SK-N-SH treated with all-trans-retinoic acid at 6 μM for 48 hours (cell line): Measurements from ENCODE around the gene PDE4B.

ENCODE experiments used
- ATAC-seq: fragments of 200-7000 bp; cut with Tn5 transposase; 3 replicates; pipeline ENCODE4 v1.9.1; 2020; ENCODE audit warnings: mild to moderate bottlenecking, moderate library complexity
- ARNTL ChIP-seq: fragments of 450-650 bp; formaldehyde crosslinking; IDR thresholded peaks from 2 replicates; pipeline ENCODE4 v1.5.0; 2020; ENCODE audit warnings: low read depth, mild to moderate bottlenecking, moderate library complexity, borderline replicate concordance
- BACH2 ChIP-seq: fragments of 250-450 bp; sonication (Bioruptor Pico); IDR thresholded peaks from 2 replicates; pipeline ENCODE4 v1.9.0; 2021; ENCODE audit warnings: mild to moderate bottlenecking, borderline replicate concordance
- CSDC2 ChIP-seq: fragments of 250-450 bp; sonication (Bioruptor Pico); IDR thresholded peaks from 2 replicates; pipeline ENCODE4 v1.5.0; 2020; ENCODE audit warnings: mild to moderate bottlenecking, moderate library complexity
- ESRRG ChIP-seq: fragments of 250-450 bp; sonication (Bioruptor Pico); IDR thresholded peaks from 2 replicates; pipeline ENCODE4 v1.6.1; 2021; ENCODE audit warnings: mild to moderate bottlenecking
- GLIS3 ChIP-seq: fragments of 250-450 bp; sonication (Bioruptor Pico); IDR thresholded peaks from 2 replicates; pipeline ENCODE4 v1.5.0; 2020; ENCODE audit warnings: mild to moderate bottlenecking, moderate library complexity
- ISL1 ChIP-seq: fragments of 250-450 bp; sonication (Bioruptor Pico); IDR thresholded peaks from 2 replicates; pipeline ENCODE4 v2.1.2; 2022; ENCODE audit warnings: mild to moderate bottlenecking, moderate library complexity
- OSR1 ChIP-seq: fragments of 250-450 bp; sonication (Bioruptor Pico); IDR thresholded peaks from 2 replicates; pipeline ENCODE4 v1.8.0; 2022; ENCODE audit warnings: moderate library complexity, mild to moderate bottlenecking, inconsistent platforms
- PPARA ChIP-seq: fragments of 250-450 bp; sonication (Bioruptor Pico); IDR thresholded peaks from 2 replicates; pipeline ENCODE4 v1.5.0; 2020; ENCODE audit warnings: mild to moderate bottlenecking, borderline replicate concordance
- RARB ChIP-seq: fragments of 250-450 bp; sonication (Bioruptor Pico); IDR thresholded peaks from 2 replicates; pipeline ENCODE4 v1.8.0; 2021; ENCODE audit warnings: mild to moderate bottlenecking, moderate library complexity
- SNAI2 ChIP-seq: fragments of 250-450 bp; sonication (Bioruptor Pico); IDR thresholded peaks from 2 replicates; pipeline ENCODE4 v1.5.0; 2020; ENCODE audit warnings: mild to moderate bottlenecking, moderate library complexity
- TCF4 ChIP-seq: fragments of 250-450 bp; sonication (Bioruptor Pico); IDR thresholded peaks from 2 replicates; pipeline ENCODE4 v1.8.0; 2021; ENCODE audit warnings: mild to moderate bottlenecking, moderate library complexity, borderline replicate concordance
- ZFP3 ChIP-seq: fragments of 250-450 bp; sonication (Bioruptor Pico); IDR thresholded peaks from 2 replicates; pipeline ENCODE4 v1.5.0; 2020; ENCODE audit warnings: mild to moderate bottlenecking, moderate library complexity
- ZFP30 ChIP-seq: fragments of 450-650 bp; formaldehyde crosslinking; IDR thresholded peaks from 2 replicates; pipeline ENCODE4 v1.5.0; 2022; ENCODE audit warnings: mild to moderate bottlenecking, moderate library complexity
- ZNF565 ChIP-seq: fragments of 450-650 bp; formaldehyde crosslinking; conservative IDR thresholded peaks from 2 replicates; pipeline ENCODE4 v1.5.0; 2020; ENCODE audit warnings: low read depth, mild to moderate bottlenecking, moderate library complexity
- ZNF70 ChIP-seq: fragments of 450-650 bp; formaldehyde crosslinking; IDR thresholded peaks from 2 replicates; pipeline ENCODE4 v1.5.0; 2020; ENCODE audit warnings: mild to moderate bottlenecking, moderate library complexity
- ZNF8 ChIP-seq: fragments of 450-650 bp; formaldehyde crosslinking; IDR thresholded peaks from 2 replicates; pipeline ENCODE4 v1.5.0; 2020; ENCODE audit warnings: mild to moderate bottlenecking, moderate library complexity
- TF ChIP-seq, protein P1 (sequence below): fragments of 250-450 bp; sonication (Bioruptor Pico); IDR thresholded peaks from 2 replicates; pipeline ENCODE4 v1.8.0; 2021; ENCODE audit warnings: low read depth, mild to moderate bottlenecking, moderate library complexity, borderline replicate concordance
- TF ChIP-seq, protein P2 (sequence below): fragments of 250-450 bp; sonication (Bioruptor Pico); IDR thresholded peaks from 2 replicates; pipeline ENCODE4 v1.8.0; 2020; ENCODE audit warnings: mild to moderate bottlenecking, moderate library complexity, borderline replicate concordance
- TF ChIP-seq, protein P3 (sequence below): fragments of 250-450 bp; sonication (Bioruptor Pico); IDR thresholded peaks from 2 replicates; pipeline ENCODE4 v1.5.1; 2021; ENCODE audit warnings: mild to moderate bottlenecking, moderate library complexity
- TF ChIP-seq, protein P4 (sequence below): fragments of 250-450 bp; sonication (Bioruptor Pico); IDR thresholded peaks from 2 replicates; pipeline ENCODE4 v1.5.0; 2020; ENCODE audit warnings: mild to moderate bottlenecking, moderate library complexity
- TF ChIP-seq, protein P5 (sequence below): fragments of 250-450 bp; sonication (Bioruptor Pico); IDR thresholded peaks from 2 replicates; pipeline ENCODE4 v1.5.1; 2020; ENCODE audit warnings: low read depth, mild to moderate bottlenecking, moderate library complexity

PDE4B gene

DNA sequence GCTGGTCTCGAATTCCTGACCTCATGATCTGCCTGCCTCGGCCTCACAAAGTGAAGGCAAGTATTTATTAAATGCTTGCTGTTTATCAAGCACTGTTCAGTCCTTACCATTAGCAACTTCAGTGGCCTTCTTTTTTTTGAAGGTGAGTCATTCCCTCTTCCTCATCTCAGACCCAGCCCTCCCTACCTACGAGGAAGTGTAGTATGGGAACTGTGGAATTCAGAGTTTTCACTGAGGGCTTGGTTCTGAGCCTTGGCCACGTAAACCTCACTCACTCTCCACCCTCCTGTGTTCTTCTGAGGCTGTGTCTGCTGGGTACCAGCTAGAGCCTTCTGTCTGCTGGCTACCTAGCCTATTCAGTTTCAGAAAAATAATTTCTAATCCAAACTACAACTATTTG, 523.0 kb downstream of the PDE4B start:
- no peak for ATAC-seq

DNA sequence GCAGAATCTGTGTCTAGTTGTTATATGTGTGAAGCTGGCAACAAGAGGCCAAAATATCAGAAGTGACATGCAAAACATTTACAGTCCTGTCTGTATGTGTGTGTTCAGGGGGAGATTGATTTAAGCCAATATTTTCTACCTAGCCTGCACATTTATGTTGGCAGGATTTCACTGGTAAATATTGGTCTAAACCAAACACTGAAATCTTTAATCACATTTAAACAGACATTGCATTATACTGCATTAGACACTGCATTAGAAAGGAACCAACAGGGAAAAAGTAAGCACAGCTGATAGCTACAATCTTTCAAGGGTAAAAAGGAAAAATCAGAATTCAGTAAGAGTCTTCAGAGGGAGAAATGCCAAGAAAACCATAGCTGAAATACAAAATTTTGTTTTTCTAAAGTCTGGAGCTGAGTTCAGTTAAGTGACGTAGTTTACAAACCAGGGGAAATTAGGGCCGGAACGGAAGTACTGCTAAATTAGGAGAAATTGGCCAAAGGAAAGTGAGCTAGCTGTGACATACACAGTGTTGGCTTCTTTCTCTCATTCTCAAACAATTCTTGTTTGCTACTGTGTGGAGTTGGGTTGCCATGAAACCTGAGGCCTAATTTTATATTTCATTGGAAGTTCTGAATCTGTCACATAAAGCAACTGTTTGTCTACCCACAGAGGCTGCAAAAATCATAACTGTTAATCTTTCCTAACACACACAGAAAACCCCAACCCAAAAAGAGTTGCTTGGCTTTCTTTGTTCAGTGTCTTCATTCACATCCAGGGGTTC, 524.0 kb downstream of the PDE4B start:
- no peak for TF ChIP-seq ZNF70 (CRISPR knock-in tag)
- TF ChIP-seq SNAI2: no peak
- TF ChIP-seq, protein P1, sequence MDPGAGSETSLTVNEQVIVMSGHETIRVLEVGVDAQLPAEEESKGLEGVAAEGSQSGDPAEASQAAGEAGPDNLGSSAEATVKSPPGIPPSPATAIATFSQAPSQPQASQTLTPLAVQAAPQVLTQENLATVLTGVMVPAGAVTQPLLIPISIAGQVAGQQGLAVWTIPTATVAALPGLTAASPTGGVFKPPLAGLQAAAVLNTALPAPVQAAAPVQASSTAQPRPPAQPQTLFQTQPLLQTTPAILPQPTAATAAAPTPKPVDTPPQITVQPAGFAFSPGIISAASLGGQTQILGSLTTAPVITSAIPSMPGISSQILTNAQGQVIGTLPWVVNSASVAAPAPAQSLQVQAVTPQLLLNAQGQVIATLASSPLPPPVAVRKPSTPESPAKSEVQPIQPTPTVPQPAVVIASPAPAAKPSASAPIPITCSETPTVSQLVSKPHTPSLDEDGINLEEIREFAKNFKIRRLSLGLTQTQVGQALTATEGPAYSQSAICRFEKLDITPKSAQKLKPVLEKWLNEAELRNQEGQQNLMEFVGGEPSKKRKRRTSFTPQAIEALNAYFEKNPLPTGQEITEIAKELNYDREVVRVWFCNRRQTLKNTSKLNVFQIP: no peak
- TF ChIP-seq TCF4 (CRISPR knock-in tag): no peak
- TF ChIP-seq RARB (CRISPR knock-in tag): no peak
- TF ChIP-seq, protein P2, sequence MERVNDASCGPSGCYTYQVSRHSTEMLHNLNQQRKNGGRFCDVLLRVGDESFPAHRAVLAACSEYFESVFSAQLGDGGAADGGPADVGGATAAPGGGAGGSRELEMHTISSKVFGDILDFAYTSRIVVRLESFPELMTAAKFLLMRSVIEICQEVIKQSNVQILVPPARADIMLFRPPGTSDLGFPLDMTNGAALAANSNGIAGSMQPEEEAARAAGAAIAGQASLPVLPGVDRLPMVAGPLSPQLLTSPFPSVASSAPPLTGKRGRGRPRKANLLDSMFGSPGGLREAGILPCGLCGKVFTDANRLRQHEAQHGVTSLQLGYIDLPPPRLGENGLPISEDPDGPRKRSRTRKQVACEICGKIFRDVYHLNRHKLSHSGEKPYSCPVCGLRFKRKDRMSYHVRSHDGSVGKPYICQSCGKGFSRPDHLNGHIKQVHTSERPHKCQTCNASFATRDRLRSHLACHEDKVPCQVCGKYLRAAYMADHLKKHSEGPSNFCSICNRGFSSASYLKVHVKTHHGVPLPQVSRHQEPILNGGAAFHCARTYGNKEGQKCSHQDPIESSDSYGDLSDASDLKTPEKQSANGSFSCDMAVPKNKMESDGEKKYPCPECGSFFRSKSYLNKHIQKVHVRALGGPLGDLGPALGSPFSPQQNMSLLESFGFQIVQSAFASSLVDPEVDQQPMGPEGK (CRISPR knock-in tag): no peak
- no peak for TF ChIP-seq OSR1 (CRISPR knock-in tag)
- TF ChIP-seq ISL1: no peak
- TF ChIP-seq CSDC2: no peak
- no peak for TF ChIP-seq BACH2 (CRISPR knock-in tag)
- TF ChIP-seq GLIS3 (CRISPR knock-in tag): no peak
- TF ChIP-seq, all 23 proteins: peak for 0
- ATAC-seq: no peak

More for the DNA sequence above, 523.0 kb downstream of the PDE4B start:
- no peak for TF ChIP-seq ZNF565 (CRISPR knock-in tag)
- no peak for TF ChIP-seq ZFP30 (CRISPR knock-in tag)
- TF ChIP-seq, protein P1: no peak
- no peak for TF ChIP-seq ESRRG (CRISPR knock-in tag)
- no peak for TF ChIP-seq ZNF70 (CRISPR knock-in tag)
- no peak for TF ChIP-seq ZNF8 (CRISPR knock-in tag)
- no peak for TF ChIP-seq ZFP3
- TF ChIP-seq, protein P3, sequence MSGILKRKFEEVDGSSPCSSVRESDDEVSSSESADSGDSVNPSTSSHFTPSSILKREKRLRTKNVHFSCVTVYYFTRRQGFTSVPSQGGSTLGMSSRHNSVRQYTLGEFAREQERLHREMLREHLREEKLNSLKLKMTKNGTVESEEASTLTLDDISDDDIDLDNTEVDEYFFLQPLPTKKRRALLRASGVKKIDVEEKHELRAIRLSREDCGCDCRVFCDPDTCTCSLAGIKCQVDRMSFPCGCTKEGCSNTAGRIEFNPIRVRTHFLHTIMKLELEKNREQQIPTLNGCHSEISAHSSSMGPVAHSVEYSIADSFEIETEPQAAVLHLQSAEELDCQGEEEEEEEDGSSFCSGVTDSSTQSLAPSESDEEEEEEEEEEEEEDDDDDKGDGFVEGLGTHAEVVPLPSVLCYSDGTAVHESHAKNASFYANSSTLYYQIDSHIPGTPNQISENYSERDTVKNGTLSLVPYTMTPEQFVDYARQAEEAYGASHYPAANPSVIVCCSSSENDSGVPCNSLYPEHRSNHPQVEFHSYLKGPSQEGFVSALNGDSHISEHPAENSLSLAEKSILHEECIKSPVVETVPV: no peak
- no peak for TF ChIP-seq TCF4 (CRISPR knock-in tag)
- TF ChIP-seq ISL1: no peak
- TF ChIP-seq ARNTL (CRISPR knock-in tag): no peak
- TF ChIP-seq PPARA (CRISPR knock-in tag): no peak
- TF ChIP-seq, protein P4, sequence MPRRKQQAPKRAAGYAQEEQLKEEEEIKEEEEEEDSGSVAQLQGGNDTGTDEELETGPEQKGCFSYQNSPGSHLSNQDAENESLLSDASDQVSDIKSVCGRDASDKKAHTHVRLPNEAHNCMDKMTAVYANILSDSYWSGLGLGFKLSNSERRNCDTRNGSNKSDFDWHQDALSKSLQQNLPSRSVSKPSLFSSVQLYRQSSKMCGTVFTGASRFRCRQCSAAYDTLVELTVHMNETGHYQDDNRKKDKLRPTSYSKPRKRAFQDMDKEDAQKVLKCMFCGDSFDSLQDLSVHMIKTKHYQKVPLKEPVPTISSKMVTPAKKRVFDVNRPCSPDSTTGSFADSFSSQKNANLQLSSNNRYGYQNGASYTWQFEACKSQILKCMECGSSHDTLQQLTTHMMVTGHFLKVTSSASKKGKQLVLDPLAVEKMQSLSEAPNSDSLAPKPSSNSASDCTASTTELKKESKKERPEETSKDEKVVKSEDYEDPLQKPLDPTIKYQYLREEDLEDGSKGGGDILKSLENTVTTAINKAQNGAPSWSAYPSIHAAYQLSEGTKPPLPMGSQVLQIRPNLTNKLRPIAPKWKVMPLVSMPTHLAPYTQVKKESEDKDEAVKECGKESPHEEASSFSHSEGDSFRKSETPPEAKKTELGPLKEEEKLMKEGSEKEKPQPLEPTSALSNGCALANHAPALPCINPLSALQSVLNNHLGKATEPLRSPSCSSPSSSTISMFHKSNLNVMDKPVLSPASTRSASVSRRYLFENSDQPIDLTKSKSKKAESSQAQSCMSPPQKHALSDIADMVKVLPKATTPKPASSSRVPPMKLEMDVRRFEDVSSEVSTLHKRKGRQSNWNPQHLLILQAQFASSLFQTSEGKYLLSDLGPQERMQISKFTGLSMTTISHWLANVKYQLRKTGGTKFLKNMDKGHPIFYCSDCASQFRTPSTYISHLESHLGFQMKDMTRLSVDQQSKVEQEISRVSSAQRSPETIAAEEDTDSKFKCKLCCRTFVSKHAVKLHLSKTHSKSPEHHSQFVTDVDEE (CRISPR knock-in tag): no peak
- TF ChIP-seq RARB (CRISPR knock-in tag): no peak
- TF ChIP-seq, protein P5, sequence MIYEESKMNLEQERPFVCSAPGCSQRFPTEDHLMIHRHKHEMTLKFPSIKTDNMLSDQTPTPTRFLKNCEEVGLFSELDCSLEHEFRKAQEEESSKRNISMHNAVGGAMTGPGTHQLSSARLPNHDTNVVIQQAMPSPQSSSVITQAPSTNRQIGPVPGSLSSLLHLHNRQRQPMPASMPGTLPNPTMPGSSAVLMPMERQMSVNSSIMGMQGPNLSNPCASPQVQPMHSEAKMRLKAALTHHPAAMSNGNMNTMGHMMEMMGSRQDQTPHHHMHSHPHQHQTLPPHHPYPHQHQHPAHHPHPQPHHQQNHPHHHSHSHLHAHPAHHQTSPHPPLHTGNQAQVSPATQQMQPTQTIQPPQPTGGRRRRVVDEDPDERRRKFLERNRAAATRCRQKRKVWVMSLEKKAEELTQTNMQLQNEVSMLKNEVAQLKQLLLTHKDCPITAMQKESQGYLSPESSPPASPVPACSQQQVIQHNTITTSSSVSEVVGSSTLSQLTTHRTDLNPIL (CRISPR knock-in tag): no peak
- no peak for TF ChIP-seq CSDC2
- TF ChIP-seq GLIS3 (CRISPR knock-in tag): no peak
- no peak for TF ChIP-seq OSR1 (CRISPR knock-in tag)
- TF ChIP-seq SNAI2: no peak
